WI38 (cell line): ENCODE data around the gene CTNNA2.

Source experiments
- H3K4me3 ChIP-seq: 2 replicates; pipeline ENCODE4 v1.5.1; 2011; ENCODE audit warnings: low read depth, mild to moderate bottlenecking, control low read depth, low read length
- TF ChIP-seq, protein P1 (sequence below): IDR thresholded peaks from 2 replicates; pipeline ENCODE4 v1.5.1; 2012; ENCODE audit warnings: low read depth, mild to moderate bottlenecking, control low read depth, low read length

The CTNNA2 gene

DNA sequence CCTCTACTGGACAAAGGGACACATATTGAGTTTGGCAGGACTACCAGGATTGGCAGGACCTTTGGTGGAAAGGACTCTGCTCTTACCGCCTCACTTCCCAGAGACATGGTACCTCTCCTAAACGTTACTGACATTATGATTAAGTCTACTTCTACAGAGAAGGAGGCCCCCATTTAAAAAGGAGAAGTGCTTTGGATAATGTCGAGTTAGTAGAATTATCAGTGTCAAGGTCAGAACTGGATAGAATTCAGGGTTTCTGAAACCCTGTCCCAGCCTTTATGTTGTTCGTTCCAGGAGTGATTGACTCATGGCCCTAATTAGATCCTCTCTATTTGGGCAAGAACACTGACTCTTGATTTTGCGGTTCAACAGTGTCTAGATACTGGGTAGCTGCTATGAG, 745.9 kb downstream of the CTNNA2 start:
- TF ChIP-seq, protein P1, sequence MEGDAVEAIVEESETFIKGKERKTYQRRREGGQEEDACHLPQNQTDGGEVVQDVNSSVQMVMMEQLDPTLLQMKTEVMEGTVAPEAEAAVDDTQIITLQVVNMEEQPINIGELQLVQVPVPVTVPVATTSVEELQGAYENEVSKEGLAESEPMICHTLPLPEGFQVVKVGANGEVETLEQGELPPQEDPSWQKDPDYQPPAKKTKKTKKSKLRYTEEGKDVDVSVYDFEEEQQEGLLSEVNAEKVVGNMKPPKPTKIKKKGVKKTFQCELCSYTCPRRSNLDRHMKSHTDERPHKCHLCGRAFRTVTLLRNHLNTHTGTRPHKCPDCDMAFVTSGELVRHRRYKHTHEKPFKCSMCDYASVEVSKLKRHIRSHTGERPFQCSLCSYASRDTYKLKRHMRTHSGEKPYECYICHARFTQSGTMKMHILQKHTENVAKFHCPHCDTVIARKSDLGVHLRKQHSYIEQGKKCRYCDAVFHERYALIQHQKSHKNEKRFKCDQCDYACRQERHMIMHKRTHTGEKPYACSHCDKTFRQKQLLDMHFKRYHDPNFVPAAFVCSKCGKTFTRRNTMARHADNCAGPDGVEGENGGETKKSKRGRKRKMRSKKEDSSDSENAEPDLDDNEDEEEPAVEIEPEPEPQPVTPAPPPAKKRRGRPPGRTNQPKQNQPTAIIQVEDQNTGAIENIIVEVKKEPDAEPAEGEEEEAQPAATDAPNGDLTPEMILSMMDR = no peak

DNA sequence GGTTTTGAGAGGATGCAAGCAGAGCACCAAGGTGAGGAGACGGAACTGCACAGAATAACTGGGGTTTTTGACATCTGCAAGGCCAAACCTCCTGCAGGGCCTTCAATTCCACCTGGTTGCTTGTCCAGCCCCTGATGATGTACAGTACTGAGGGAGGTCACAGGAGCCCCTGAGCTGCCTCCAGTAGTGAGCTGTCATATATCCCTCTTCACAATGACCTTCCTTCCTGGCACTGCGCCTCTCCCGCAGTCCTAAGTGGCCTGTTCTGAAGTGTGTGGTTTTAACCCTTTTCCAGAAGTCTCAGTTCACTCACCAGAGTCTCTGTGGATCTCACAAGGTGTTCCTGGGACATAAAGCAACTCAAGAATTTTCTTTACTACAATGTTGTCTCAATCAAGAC, 746.4 kb downstream of the CTNNA2 start:
- TF ChIP-seq, protein P1 = no peak
- H3K4me3 ChIP-seq = no peak overlapping the region

More for the DNA sequence above, 745.9 kb downstream of the CTNNA2 start:
- H3K4me3 ChIP-seq = no peak overlapping the region

DNA sequence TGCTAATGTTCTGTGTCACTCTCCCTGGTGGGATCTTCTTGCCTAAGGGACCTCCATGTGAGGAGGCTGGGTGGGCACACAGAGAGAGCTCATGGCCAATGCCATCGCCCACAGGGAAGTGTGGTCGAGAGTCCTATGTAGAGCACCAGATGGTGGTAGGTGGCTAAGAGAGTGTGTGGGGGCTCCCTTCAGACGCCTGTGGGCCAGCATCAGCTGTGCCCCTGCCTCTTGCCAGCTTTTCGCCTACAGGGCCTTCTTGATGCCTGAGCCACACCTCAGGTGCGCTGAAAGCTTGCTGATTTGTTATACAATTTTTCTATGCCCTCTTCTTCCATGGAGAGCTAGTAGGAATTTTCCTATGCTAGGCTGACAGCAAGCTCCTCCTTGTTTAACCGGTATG, 753.4 kb downstream of the CTNNA2 start:
- no peak overlapping the region for H3K4me3 ChIP-seq
- TF ChIP-seq, protein P1 = no peak

DNA sequence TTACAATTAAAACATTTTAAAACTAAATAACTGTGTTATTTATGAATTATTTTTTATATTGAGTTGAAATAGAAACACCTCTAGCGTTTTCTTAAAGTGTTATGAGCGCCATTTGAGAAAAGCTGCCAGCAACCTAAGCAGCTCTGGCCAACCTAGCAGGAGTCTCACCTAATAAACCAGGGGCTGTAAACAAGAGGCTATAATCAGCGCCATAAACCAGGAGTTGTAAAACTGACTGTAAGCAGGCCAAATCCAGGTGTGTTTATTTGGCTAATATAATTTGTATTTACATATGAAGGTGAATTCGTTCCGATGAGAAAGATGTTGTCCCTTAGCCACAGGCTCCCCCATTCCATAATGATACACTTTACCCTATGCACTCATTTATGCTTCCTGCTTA, 757.0 kb downstream of the CTNNA2 start:
- H3K4me3 ChIP-seq = no peak overlapping the region
- TF ChIP-seq, protein P1 = no peak

DNA sequence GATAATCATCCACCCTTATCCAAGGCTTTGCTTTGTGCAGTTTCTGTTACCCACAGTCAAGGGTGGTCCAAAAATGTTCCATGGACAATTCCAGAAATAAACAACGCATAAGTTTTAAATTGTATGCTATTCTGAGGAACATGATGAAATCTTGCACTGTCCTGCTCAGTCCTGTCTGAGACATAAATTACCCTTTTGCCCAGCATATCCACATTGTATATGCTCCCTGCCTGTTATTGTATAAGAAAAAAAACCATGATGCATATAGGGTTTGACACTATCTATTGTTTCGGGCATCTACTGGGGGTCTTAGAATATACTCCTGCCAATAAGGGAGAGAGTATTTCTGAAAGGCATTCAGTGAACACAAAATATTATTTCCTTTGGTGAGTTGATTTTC, 767.7 kb downstream of the CTNNA2 start:
- no peak overlapping the region for H3K4me3 ChIP-seq
- TF ChIP-seq, protein P1 = no peak

DNA sequence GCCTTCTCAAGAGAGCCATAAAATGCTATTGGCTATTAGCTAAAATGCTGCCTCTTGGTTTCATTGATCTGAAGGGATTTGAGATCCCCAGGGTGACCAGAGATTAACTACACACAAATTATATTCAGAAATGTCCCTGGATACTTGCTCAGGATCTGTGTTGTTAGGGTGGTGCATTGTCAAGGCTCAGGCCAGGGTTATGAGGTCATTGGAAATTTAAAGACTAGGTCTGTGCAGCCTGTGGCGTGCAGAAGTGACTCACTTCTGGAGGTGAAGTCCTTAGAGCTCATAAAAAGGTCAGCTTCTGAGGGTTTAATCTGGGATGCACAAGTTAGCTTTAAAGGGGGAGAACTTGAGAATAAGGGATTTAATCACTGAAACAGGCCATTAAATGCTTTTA, 768.2 kb downstream of the CTNNA2 start:
- no peak overlapping the region for H3K4me3 ChIP-seq
- TF ChIP-seq, protein P1 = no peak

DNA sequence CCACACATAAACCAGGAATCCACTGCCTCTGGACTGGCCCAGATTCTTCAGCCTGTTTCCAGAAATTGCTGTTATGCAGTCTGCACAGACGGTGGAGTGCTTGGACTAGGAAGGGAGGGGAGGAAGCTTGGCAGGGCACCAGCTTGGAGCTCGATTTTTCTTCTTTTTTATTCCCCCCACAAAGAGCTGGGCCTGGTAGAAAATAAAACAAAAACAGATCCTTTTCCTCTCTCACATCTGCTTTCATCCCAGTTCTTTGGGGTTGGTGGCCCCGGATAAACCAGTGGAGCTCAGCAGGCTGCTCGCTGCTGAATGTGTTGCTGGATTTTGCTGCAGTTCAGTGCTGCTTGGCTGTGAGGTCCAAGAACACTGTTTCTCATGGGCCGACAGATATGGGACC, 775.7 kb downstream of the CTNNA2 start:
- TF ChIP-seq, protein P1 = no peak
- no peak overlapping the region for H3K4me3 ChIP-seq
